UCSD-AML1 (cell line): ENCODE data around the gene PXK.
A peak's percentile ranks its signal among the peaks of the same experiment; 100 is the strongest.

Source experiments
- DNase-seq: peaks from one replicate; lab custom pipeline; 2025; ENCODE audit not compliant: unreplicated experiment; lab: John Stamatoyannopoulos, UW

Gene PXK

GRCh38 chr3:58379351-58380073, 46.8 kb downstream of the PXK start:
- no peak for DNase-seq

- DNase-seq: no peak
Measured at GRCh38 chr3:58383476-58383875, 50.8 kb downstream of the PXK start.

- no peak for DNase-seq
Measured at GRCh38 chr3:58383904-58384303, 51.2 kb downstream of the PXK start.

- DNase-seq: no peak
Measured at GRCh38 chr3:58384381-58385090, 51.8 kb downstream of the PXK start.

- peak; percentile 58 for DNase-seq
Measured at GRCh38 chr3:58386626-58387365, 54.1 kb downstream of the PXK start.

GRCh38 chr3:58387650-58388546, 55.2 kb downstream of the PXK start:
- no peak for DNase-seq

- DNase-seq: no peak
Measured at GRCh38 chr3:58388550-58389091, 55.9 kb downstream of the PXK start.

- no peak for DNase-seq
Measured at GRCh38 chr3:58391156-58391865, 58.6 kb downstream of the PXK start.

- DNase-seq: no peak
Measured at GRCh38 chr3:58392181-58392580, 59.5 kb downstream of the PXK start.

GRCh38 chr3:58394339-58394738, 61.6 kb downstream of the PXK start:
- DNase-seq: no peak

- no peak for DNase-seq
Measured at GRCh38 chr3:58398669-58399333, 66.1 kb downstream of the PXK start.

- DNase-seq: no peak
Measured at GRCh38 chr3:58403513-58404109, 70.9 kb downstream of the PXK start.

GRCh38 chr3:58404396-58404795, 71.7 kb downstream of the PXK start:
- DNase-seq: no peak

GRCh38 chr3:58408906-58409305, 76.2 kb downstream of the PXK start:
- no peak for DNase-seq

GRCh38 chr3:58409663-58410062, 77.0 kb downstream of the PXK start:
- DNase-seq: no peak

- DNase-seq: no peak
Measured at GRCh38 chr3:58411036-58411435, 78.3 kb downstream of the PXK start.

GRCh38 chr3:58411851-58412830, 79.4 kb downstream of the PXK start:
- no peak for DNase-seq
